Stimulated activated CD8-positive, alpha-beta memory T cell treated with anti-CD3 and anti-CD28 coated beads, Interleukin-15, amount 100 ng/mL, for 1 hour (primary cell): Measurements from ENCODE around the gene REX1BD.
"Not testable (repeated sequence)": the region's sequence is repeated elsewhere in the genome, so short reads cannot be mapped to it uniquely, and the experiment has no call there.

ENCODE experiments used
- DNase-seq: peaks from one replicate; pipeline ENCODE4 v3.0.0-alpha.2; 2020; ENCODE audit warnings: low read depth

Gene REX1BD

DNA sequence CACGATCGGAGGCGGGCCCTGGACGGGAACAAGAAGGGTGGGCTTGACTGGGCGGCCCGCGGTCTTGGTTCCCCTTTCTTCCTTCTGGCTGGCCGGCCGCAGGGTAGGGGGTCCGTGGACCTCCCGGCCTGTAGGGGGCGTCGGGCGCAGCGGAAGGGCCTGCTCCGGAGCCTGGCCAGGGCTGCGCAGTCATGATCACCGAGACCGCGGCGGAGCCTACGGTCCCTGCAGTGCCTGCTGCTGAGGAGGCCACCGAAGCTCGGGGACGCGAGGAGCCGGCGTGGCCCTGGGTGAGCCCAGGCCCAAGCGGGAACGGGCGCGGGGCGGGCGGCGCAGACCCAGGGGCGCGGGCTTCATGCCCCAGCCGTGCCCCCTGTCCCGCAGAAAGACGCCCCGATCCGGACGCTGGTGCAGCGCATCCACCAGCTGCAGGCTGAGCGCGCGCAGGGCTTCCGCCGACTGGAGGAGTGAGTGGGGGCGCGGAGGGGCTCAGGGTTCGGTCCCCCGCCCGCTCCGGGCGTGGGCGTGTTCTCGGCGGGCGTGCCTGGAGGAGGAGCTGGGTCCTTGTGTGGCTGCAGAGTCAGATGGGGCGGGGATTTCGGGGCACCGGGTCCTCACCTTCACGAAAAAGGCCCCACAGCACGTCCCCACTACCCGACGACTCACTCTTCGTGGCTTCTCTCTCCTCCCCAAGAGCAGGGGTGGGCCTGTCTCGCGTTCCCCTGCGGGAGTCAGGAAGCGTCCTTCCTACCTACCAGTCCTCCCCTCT lies at the start of gene REX1BD:
Gene REX1BD, plus strand, starts transcription at position 188 of the 769 bp plus-strand sequence. Its CDS starts 4 bp downstream, at position 192.
- peak; percentile 70 for DNase-seq

DNA sequence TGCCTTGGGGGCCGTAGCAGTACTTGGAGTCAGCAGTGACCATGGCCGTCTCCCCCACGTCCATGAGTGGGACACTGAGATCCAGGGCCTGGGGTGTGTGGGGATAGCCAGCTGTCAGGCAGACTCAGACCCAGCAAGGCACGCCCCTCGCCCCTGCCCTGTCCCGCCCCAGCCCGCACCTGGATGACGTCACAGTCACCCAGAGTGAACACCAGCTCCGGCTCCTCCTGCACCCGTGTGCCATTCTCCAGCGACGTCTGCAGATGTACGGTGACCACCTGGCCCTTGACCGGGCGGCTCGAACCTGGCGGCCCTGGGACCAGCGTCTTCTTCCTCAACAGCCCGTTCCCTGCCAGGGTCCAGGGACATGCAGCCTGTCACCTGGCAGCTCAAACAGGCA lies 49.2 kb upstream of the REX1BD start:
- DNase-seq, result no peak

GRCh38 chr19:18540200-18540599 lies 48.4 kb upstream of the REX1BD start:
- not testable (repeated sequence) for DNase-seq

- no peak for DNase-seq
Measured at GRCh38 chr19:18541258-18541991, 47.2 kb upstream of the REX1BD start.

DNA sequence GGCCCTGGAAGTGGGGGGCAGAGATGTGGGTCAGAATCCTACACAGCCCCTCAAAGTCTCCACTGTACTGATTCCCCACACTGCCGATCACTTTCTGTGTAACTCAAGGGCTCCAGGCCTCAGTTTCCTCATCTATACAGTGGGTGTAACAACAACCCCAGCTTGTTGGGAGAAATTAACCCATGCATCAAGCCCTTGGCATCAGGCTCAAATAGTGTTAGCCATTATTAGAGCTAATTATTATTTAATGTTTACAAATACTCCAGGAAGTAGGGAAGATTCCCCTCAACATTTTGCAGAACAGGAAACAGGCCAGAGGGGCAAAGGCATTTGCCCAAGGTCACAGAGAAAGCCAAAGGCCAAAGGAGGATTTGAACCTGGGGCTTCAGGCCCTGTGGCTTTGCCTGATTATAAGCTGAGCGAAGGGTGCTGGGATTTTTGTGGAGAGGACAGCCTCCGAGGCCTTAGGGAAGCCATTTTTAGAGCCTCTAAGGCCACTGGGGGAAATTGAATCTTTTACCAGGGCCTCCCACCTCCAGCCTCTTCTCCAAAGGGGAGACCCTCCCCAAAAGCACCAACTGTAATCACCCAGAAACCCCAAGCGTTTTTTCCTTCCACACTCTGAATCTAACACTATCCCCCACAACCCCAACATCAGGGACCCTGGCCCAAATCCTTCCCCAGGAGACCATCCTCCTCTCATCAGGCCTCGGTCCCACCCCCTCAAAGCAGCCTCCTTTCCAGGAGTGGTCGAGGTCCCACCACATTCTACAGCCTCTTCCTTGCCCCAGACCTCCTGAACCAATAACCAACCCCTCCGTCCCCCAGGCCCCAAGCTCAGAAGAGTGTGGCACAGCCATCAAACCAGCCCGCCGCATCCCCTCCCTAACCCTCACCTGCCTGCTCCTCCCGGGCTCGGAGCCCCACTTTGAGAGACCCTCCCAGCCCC lies 46.3 kb upstream of the REX1BD start:
- DNase-seq, result no peak

DNA sequence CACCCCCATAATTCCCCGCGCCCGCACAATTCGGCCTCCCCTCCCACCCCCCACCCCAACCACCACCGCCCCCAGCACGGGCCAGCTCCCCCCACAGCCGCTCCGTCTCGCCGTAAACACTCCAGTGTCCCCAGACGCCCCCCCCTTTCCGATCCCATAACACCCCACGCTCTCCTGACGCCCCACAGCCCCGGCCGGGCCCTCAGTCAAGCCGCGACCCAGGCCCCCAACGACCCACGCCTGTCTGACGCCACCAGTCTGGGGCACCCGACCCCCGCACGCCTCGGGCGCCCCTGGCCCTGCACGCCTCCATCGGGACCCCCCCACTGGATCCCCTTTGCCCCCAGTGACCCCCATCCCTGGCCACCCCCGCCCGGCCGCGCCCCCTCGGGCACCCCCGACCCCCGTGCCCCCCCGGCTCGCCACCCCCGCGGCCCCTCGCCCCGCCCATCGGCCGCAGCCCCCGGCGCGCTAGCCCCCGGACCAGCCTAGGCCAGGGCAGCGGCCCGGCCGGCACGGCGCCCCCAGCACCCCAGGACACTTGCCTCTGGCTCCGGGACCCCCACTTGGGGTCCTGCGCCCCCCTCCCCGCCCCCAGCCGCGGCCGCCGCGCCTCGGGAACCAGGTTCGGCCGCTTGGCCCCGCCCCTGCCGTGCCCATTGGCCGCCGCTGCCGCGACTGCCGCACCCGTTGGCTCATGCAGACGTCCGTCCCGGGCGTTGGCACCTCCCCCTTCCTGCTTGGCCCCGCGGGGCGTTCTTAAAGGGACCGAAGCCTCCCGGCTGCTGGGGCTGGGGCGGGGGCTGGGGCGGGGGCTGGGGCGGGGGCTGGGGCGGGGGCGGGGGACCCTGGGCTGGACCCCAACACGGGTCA lies 45.4 kb upstream of the REX1BD start, which contains the start of gene FKBP8:
Gene FKBP8, minus strand, starts transcription at position 633 of the 873 bp plus-strand sequence. CDS start 1,603 bp downstream, outside the sequence.
- peak; percentile 86 for DNase-seq

GRCh38 chr19:18543814-18544475 lies 44.7 kb upstream of the REX1BD start:
- peak; percentile 40 for DNase-seq

DNA sequence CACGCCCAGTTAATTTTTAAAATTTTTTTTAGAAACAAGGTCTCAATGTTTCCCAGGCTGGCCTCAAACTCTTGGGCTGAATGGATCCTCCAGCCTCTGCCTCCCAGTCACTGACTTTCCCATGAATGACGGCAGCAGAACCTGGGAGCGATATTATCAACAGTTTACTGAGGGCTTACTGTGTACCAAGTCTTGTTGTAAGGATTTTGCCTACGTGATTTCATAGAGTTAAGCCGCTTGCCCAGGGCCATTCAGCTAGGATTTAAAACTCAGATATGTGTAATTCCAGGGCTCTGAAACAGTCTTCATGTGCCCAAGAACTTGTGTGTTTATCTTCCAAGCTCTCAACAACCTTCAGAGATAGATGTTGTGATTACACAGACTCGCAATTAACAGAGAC lies 37.0 kb upstream of the REX1BD start:
- DNase-seq, result no peak

GRCh38 chr19:18557411-18558201 lies 31.0 kb upstream of the REX1BD start, which contains the start of gene KXD1:
Gene KXD1 (plus strand): TSS chr19:18557870. CDS start chr19:18562057, 4,187 bp downstream.
- peak; percentile 95 for DNase-seq

GRCh38 chr19:18558202-18558555 lies 30.4 kb upstream of the REX1BD start:
- no peak for DNase-seq

- no peak for DNase-seq
Measured at GRCh38 chr19:18558604-18559003, 30.0 kb upstream of the REX1BD start.

DNA sequence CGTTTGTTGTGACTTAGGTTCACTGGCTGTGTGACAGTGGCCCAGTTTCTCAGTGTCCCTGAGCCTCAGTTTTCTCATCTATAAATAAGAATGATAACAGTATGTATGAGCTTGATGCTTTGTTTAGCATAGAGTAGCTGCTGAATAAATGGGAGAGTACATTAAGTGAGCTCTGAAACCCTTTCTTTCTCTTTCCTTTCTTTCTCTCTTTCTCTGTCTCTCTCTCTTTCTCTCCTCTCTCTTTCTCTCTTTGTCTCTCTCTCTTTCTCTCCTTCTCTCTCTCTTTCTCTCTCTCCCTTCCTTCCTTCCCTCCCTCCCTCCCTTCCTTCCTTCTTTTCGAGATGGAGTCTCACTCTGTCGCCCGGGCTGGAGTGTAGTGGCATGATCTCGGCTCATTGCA lies 28.9 kb upstream of the REX1BD start:
- DNase-seq, result no peak

DNA sequence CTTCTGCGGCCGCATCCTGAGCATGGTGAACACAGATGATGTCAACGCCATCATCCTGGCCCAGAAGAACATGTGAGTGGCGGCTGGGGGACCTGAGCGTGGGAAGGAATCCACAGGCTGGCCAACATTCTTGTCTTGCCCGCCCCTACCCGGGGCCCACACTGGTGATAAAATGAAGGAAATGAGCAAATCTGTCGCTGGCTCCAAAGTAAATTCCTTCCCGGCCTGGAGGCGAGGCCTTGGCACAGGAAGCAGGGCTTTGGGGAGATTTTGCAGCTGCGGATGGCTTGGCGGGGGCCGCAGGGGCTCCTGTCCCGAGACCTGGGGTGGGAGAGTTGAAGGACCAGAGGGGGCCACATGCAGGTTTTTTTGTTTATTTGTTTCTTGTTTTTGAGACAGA lies 26.5 kb upstream of the REX1BD start:
- no peak for DNase-seq

GRCh38 chr19:18566953-18567352 lies 21.6 kb upstream of the REX1BD start:
- DNase-seq, result no peak

- DNase-seq, result no peak
Measured at GRCh38 chr19:18568367-18568766, 20.2 kb upstream of the REX1BD start.

- peak; percentile 98 for DNase-seq
Measured at GRCh38 chr19:18571564-18572344, 16.8 kb upstream of the REX1BD start, which contains the start of gene UBA52. Gene UBA52 (plus strand): TSS chr19:18571857. CDS start chr19:18573301, 1,444 bp downstream.

GRCh38 chr19:18574691-18575291 lies 13.8 kb upstream of the REX1BD start:
- no peak for DNase-seq

- DNase-seq, result no peak
Measured at GRCh38 chr19:18576383-18576782, 12.2 kb upstream of the REX1BD start.
